C4-2B (cell line): ENCODE data around the gene BCHE.

ENCODE experiments used
- CTCF ChIP-seq: fragments of 450-650 bp; conservative IDR thresholded peaks from 2 replicates; pipeline ENCODE4 v1.5.1; 2017; ENCODE audit warnings: mild to moderate bottlenecking
- ZFX ChIP-seq: fragments of 450-650 bp; IDR thresholded peaks from 2 replicates; pipeline ENCODE4 v1.6.1; 2017

GRCh38 chr3:165875644-165876043 lies 38.4 kb upstream of the BCHE start:
- TF ChIP-seq CTCF (no peak), ZFX (no peak)
